Thyroid gland (tissue), 4 donors: ENCODE measurements around the gene LRBA.
"Not testable (repeated sequence)": the region's sequence is repeated elsewhere in the genome, so short reads cannot be mapped to it uniquely, and the experiment has no call there.

ENCODE experiments used
- CTCF ChIP-seq, 6 experiments: fragments of 200-600 bp in 3 of 6; fragments of 450-650 bp in 3 of 6; sonication (generic) in 3 of 6; IDR thresholded peaks; one replicate each; pipeline ENCODE4 v1.5.1; 2016 to 2019; ENCODE audit warnings: antibody characterized with exemption in 6 of 6, mild to moderate bottlenecking in 2 of 6, inconsistent platforms in 1 of 6, moderate library complexity in 1 of 6
- POLR2A ChIP-seq, 2 donors: fragments of 450-650 bp; IDR thresholded peaks; one replicate each; pipeline ENCODE4 v1.6.1; 2017; ENCODE audit warnings: antibody characterized with exemption in 2 of 2, mild to moderate bottlenecking in 2 of 2, moderate library complexity in 1 of 2

GRCh38 chr4:150993577-150993976, 21.5 kb downstream of the LRBA start:
- not testable (repeated sequence) for TF ChIP-seq CTCF, POLR2A (IDR thresholded peaks at IDR 0.05)
